Measurements from ENCODE around the gene ARSG.

GRCh38 chr17:68443972-68444464 is 152.7 kb downstream of the ARSG start:
- no peak for TF ChIP-seq CTCF (IDR thresholded peaks at IDR 0.05)
- TF ChIP-seq EZH2 (IDR thresholded peaks at IDR 0.05; ENCODE audit: borderline replicate concordance, insufficient read depth, low read depth, low read length, poor library complexity, severe bottlenecking), result no peak

Measured in B cell (primary cell).